22Rv1 (cell line): ENCODE measurements around the gene GSTM5.

ENCODE experiments used
- H3K27ac ChIP-seq: fragments of 450-650 bp; 2 replicates; pipeline ENCODE4 v1.5.1; 2017
- ZFX ChIP-seq: fragments of 450-650 bp; IDR thresholded peaks from 2 replicates; pipeline ENCODE4 v1.6.1; 2017; ENCODE audit warnings: antibody characterized with exemption, borderline replicate concordance
- TF ChIP-seq, protein P1 (sequence below): fragments of 450-650 bp; IDR thresholded peaks from 2 replicates; pipeline ENCODE4 v1.5.1; 2017; ENCODE audit warnings: mild to moderate bottlenecking

GSTM5 gene

DNA sequence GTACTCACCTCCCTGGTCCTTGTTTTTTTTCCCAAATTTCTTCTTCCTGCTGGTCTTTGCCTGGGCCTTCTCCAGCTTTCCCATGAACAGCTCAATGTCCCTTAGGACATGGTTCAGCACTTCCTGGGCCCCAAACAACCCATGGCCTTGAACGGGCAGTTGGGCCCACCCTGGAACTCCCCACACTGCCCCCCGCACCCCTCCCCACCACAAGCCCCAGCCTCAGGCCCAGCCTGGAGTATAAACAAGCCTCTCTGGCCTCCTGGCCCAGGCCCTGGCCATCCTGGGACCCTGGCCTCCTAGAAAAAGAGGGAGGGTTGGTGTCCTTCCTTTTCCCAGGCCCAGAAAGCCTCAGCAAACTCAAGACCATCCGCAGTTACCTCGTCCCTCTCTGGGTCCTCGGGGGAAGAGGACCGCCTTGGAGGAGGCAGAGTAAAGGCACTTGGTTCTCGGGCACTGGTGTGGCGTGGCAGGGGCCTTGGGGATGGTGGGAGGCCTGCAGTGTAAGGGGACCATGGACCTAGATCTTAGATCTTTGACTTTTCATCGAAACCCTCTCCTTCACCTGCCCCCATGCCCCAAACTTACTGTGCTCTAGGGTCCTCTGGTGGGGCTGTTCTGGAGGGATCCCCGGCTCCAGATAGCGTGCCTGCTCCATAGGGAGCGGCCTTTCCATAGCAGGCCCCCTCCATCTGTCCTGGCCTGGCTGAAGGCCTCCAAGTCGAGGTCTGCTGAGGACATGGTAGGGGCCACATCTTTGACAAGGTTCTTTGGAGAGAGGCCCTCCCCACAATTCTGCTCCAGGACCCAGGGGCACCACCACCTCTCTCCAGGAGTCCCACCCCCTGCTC, 46.1 kb downstream of the GSTM5 start:
- TF ChIP-seq, protein P1, sequence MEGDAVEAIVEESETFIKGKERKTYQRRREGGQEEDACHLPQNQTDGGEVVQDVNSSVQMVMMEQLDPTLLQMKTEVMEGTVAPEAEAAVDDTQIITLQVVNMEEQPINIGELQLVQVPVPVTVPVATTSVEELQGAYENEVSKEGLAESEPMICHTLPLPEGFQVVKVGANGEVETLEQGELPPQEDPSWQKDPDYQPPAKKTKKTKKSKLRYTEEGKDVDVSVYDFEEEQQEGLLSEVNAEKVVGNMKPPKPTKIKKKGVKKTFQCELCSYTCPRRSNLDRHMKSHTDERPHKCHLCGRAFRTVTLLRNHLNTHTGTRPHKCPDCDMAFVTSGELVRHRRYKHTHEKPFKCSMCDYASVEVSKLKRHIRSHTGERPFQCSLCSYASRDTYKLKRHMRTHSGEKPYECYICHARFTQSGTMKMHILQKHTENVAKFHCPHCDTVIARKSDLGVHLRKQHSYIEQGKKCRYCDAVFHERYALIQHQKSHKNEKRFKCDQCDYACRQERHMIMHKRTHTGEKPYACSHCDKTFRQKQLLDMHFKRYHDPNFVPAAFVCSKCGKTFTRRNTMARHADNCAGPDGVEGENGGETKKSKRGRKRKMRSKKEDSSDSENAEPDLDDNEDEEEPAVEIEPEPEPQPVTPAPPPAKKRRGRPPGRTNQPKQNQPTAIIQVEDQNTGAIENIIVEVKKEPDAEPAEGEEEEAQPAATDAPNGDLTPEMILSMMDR = no peak
- no peak for TF ChIP-seq ZFX
- no peak overlapping the region for H3K27ac ChIP-seq

DNA sequence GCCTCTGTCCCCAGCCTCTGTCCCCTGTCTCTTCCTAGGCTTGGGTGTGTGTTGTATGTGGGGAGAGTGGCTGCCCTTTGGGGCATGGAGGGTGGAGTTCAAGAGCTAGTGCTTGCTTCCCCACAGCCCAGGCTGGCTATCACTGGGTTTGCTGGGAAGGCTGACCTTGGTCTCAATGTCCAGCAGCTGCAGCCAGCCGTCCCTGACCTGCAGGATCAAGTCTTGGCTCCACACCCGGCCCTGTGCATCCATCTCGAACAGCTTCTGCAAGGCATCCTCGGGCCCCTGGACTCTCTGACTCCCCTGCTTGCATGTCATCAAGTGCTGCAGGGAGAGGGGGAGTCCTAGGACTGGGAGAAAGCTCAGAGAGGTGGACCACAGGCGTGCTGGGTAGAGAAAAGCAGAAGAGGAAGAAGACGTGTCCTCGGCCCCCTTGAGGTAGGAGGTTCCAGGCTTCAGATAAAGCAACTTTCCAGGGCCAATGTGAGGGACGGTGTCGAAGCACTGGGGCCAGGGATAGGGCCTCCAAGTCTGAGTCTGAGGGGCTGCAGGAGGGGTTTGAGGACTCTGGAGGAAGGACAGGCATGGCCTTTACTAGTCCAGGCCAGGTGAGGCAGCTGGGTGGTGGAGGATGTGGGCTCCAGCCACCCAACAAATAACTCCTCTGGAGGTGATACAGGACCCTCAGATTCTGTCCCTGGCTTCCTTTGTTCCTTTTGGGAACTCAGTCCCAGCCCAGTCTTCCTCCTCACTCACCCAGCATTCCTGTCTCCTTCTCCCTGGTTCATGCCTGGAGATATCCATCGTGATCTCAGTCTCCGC, 47.7 kb downstream of the GSTM5 start:
- no peak overlapping the region for H3K27ac ChIP-seq
- TF ChIP-seq, protein P1 = no peak

DNA sequence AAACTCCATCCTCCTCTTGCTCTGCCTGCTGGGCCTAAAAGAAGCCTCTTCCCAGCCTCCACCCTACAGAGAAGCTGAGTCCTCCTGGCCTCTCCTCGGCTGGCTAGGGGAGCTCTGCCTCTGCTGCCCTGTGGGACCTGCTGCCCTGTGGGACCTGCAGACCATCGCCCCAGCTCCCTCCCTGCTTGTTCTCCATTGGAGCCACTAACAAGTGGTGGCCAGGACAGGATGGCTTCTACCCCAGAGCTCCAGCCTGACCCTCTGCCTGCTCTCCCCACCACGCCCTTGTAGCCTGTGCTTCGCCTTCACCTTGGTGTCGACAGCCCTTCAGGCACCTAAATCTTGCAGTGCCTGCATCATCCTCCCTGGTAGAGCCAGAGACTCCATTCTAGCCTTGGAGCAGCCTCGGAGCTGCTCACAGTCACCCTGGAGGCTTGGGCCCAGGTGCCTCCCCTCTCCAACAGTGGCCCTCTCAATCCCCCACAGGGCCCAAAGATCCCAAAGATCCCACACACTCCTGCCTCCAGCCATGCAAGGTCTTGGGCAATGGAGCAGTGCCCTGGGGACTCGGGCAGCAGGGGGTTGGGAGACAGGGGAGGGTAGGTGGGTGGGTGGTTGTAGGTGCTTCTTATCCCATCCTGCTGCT, 48.7 kb downstream of the GSTM5 start:
- H3K27ac ChIP-seq = no peak overlapping the region
- TF ChIP-seq ZFX = no peak
- TF ChIP-seq, protein P1 = no peak

DNA sequence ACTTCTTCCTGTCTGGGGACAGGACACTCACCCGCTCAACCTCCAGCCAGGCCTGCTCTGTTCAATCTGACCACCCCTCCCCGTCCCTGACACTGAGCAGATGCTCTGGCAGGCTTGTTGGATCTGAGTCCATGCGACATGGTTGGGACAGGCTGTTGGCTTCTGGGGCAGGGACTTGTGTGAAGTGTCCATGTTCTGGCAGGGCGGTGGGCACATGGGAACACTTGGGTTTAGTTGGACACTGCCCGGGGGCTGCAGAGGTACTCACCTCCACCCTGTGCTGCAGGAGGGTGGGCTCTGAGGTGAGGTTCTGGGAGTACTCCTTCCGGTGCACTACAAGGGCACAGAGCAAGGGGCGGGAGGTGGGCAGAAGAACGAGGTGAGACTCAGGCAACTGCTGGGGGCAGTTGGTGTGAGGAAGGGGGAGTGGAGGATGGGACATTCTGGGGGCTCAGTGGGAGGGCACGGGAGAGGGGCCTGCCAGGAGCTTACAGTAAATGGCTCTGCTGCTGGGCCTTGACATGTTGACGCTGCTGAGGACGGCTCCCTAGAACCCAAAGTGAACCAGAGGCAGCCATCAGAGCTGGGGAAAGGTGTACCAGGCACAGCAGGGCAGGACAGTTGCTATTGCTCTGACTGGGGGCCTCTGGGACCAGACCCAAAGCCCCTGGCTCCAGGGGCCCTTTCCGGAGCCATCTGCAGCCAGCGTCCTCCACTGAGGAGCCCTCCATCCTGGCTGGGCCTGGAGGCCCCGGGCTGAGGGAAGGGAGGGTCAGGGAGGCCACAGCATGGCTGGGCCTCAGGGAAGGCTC, 49.4 kb downstream of the GSTM5 start:
- no peak overlapping the region for H3K27ac ChIP-seq
- TF ChIP-seq, protein P1 = no peak
- TF ChIP-seq ZFX = no peak

DNA sequence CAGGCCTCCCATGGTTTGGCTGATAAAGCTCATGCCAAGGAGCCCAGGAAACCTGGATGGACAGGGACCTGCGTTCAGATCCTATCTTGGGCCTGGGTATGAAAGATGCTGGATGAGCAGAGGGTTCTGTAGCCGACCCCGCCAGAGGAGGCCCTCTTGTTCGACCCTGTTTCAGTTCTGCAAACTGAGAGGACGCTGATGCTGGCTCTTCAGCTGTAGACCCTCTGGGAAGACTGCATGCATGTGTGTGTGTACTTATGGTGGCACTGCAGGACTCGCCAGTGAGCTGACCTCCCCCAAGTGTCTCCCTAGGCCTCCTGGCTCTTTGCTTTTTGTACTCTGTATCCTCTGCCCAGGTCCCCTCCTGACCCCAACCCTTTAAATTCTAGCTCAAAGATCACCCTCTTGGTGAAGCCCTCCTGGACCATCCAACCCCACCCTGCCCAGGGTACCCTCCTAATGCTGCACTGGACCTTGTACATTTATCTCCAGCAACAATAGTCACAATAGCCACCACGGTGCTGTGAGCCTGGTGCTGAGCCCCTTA, 50.1 kb downstream of the GSTM5 start:
- no peak overlapping the region for H3K27ac ChIP-seq
- TF ChIP-seq ZFX = no peak
- TF ChIP-seq, protein P1 = no peak

DNA sequence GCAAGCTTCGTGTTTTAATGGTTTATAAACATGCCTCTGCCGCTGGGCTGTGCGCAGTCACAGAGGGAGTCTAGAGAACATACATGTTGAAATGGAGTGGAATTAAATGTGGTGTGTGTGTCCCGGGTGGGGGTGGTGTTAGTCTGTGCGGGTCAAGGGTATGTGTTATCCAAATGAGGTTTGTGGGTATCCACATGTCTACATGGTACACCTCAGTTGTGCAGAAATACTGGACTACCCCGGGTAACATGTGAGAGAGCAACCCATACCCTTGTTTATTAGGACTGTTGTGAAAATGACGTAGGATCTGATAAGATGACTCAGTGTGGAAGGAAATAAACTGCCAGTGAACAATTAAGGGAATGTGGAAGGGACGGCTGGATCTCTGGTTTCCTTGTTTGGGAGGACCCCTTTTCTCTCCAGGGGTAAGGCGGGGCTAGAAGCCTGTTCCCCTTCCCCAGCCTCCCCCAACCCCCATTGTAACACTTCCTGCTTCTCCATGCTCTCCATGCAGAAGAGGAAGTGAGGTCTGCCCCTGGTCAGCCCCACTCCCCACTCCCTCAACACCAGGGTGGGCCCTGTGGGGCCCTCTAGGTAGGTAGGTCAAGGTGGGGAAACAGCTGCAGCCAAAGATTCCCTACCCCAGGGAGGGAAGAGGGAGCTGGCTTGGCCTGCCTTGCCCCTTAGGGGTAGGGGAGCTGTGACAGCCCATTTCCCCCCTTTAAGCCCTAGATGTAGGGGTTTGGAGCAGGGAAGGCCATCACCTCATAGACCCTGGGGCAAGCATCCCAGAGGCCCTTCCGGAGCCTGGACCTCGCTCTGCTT, 51.0 kb downstream of the GSTM5 start:
- H3K27ac ChIP-seq = peak overlapping the region; percentile 23; the same call in 1 of the 2 replicates
- TF ChIP-seq, protein P1 = no peak
- no peak for TF ChIP-seq ZFX
